Measurements from ENCODE around the gene ZFAND3.

GRCh38 chr6:38047562-38047961, 228.0 kb downstream of the ZFAND3 start:
- no peak for TF ChIP-seq GATA3 (IDR thresholded peaks at IDR 0.05; ENCODE audit: low read depth, low read length)
- no peak for TF ChIP-seq GATA2 (IDR thresholded peaks at IDR 0.05; ENCODE audit: low read depth, low read length)
